Neural progenitor cell (in vitro differentiated cells): Measurements from ENCODE around the gene GRM2. TPM values are rescaled to one million over a fixed set of nuclear protein-coding genes. Genes with fewer than 3 reads are reported as not detected.
"Not testable (repeated sequence)": the region's sequence is repeated elsewhere in the genome, so short reads cannot be mapped to it uniquely, and the experiment has no call there.

Experiments
- DNase-seq: peaks from one replicate; pipeline ENCODE4 v3.0.0-alpha.2; 2016; ENCODE audit warnings: low spot score
- H2AFZ ChIP-seq: fragments of 200-600 bp; sonication (generic); replicated peaks from 2 replicates; pipeline ENCODE4 v1.6.1; 2016; ENCODE audit warnings: antibody characterized with exemption
- H3F3A ChIP-seq: fragments of 200-600 bp; sonication (generic); 2 replicates; pipeline ENCODE4 v1.6.1; 2016; ENCODE audit warnings: antibody characterized with exemption, low read depth
- H3K27ac ChIP-seq: fragments of 200-600 bp; sonication (generic); 2 replicates; pipeline ENCODE4 v1.5.1; 2016; ENCODE audit warnings: mild to moderate bottlenecking
- H3K27me3 ChIP-seq: fragments of 200-600 bp; sonication (generic); 2 replicates; pipeline ENCODE4 v1.6.1; 2016; ENCODE audit warnings: mild to moderate bottlenecking, moderate library complexity
- H3K36me3 ChIP-seq: fragments of 200-600 bp; sonication (generic); 2 replicates; pipeline ENCODE4 v1.5.1; 2016
- H3K4me1 ChIP-seq: fragments of 200-600 bp; sonication (generic); 2 replicates; pipeline ENCODE4 v1.6.1; 2016; ENCODE audit warnings: mixed run types
- H3K4me2 ChIP-seq: fragments of 200-600 bp; sonication (generic); 2 replicates; pipeline ENCODE4 v1.6.1; 2016
- H3K4me3 ChIP-seq: fragments of 200-600 bp; sonication (generic); 2 replicates; pipeline ENCODE4 v1.5.1; 2016
- H3K79me2 ChIP-seq: fragments of 200-600 bp; sonication (generic); 2 replicates; pipeline ENCODE4 v1.6.1; 2016; ENCODE audit warnings: low read depth
- H3K9ac ChIP-seq: fragments of 200-600 bp; sonication (generic); 2 replicates; pipeline ENCODE4 v1.6.1; 2016
- H3K9me3 ChIP-seq: fragments of 200-600 bp; sonication (generic); 2 replicates; pipeline ENCODE4 v1.5.1; 2016; ENCODE audit warnings: low read depth
- H4K20me1 ChIP-seq: fragments of 200-600 bp; sonication (generic); 2 replicates; pipeline ENCODE4 v1.6.1; 2016; ENCODE audit warnings: low read depth
- H3K27ac Mint-ChIP-seq: 3 replicates; pipeline ENCODE4 v1.8.0; 2021; ENCODE audit warnings: mixed read lengths
- H3K27me3 Mint-ChIP-seq: 2 replicates; pipeline ENCODE4 v1.8.0; 2022; ENCODE audit warnings: low read depth, mild to moderate bottlenecking, inconsistent platforms, moderate library complexity, mixed read lengths; ENCODE audit not compliant: insufficient read depth
- H3K36me3 Mint-ChIP-seq: 3 replicates; pipeline ENCODE4 v1.8.0; 2021; ENCODE audit warnings: mixed read lengths
- H3K4me1 Mint-ChIP-seq: 3 replicates; pipeline ENCODE4 v1.8.0; 2021; ENCODE audit warnings: mixed read lengths
- H3K4me3 Mint-ChIP-seq: 3 replicates; pipeline ENCODE4 v1.8.0; 2021; ENCODE audit warnings: mild to moderate bottlenecking, moderate library complexity, mixed read lengths
- H3K9me3 Mint-ChIP-seq: 3 replicates; pipeline ENCODE4 v1.8.0; 2020; ENCODE audit warnings: mixed read lengths
- EZH2 ChIP-seq: fragments of 200-600 bp; sonication (generic); IDR thresholded peaks from 2 replicates; pipeline ENCODE4 v1.6.1; 2017; ENCODE audit warnings: antibody characterized with exemption, mild to moderate bottlenecking, moderate library complexity
- EZH2phosphoT487 ChIP-seq: fragments of 200-600 bp; sonication (generic); IDR thresholded peaks from 2 replicates; pipeline ENCODE4 v1.6.1; 2017; ENCODE audit warnings: antibody characterized with exemption
- small RNA-seq: library from RNA; depleted of rRNA; stranded (forward); fragments of <200 nt; gene quantifications from one replicate; pipeline ENCODE3, GENCODE V24; 2015
- total RNA-seq: library from RNA; depleted of rRNA; stranded (reverse); fragments of >200 nt; gene quantifications from 2 replicates; pipeline ENCODE4 v1.2.3, GENCODE V29; 2015; ENCODE audit warnings: low replicate concordance
- TF ChIP-seq, protein P1 (sequence below): fragments of 200-600 bp; sonication (generic); IDR thresholded peaks from 2 replicates; pipeline ENCODE4 v1.5.1; 2017; ENCODE audit warnings: antibody characterized with exemption, mild to moderate bottlenecking

Gene GRM2
- total RNA-seq, 1 donor from 2014 or later: 1.9 TPM

DNA sequence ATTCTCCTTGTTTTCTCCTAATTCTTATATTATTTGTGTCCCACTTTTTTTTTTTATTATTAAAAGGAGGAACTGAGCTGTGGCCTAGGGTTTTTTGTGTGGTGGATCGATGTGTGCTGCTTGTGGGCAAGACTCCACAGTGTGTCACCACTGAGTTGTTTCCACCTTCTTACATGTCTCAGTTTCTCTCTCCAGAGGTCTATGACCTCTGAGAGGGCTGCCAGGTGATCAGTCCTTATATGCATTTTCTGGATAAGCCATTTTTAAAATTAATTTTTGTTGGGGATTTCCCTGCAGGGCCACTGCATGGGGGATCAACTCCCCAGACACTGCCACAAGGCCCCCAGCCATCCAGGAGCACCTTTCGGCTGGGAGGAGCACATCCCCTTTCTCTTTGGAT lies 44.4 kb downstream of the GRM2 start:
- Histone ChIP-seq H3K27ac (no peak overlapping the region), H3F3A (no peaks in the 10 kb centered on the region), H3K4me2 (no peak overlapping the region), H3K4me3 (no peak overlapping the region), H3K4me1 (no peaks in the 10 kb centered on the region), H2AFZ (no peak overlapping the region), H4K20me1 (no peaks in the 10 kb centered on the region), H3K79me2 (no peaks in the 10 kb centered on the region), H3K27me3 (no peaks in the 10 kb centered on the region), H3K9ac (no peak overlapping the region), H3K36me3 (no peaks in the 10 kb centered on the region), H3K9me3 (peaks cover 8% of the 10 kb centered on the region)
- TF ChIP-seq EZH2phosphoT487 (no peak), EZH2 (no peak)
- TF ChIP-seq, protein P1, sequence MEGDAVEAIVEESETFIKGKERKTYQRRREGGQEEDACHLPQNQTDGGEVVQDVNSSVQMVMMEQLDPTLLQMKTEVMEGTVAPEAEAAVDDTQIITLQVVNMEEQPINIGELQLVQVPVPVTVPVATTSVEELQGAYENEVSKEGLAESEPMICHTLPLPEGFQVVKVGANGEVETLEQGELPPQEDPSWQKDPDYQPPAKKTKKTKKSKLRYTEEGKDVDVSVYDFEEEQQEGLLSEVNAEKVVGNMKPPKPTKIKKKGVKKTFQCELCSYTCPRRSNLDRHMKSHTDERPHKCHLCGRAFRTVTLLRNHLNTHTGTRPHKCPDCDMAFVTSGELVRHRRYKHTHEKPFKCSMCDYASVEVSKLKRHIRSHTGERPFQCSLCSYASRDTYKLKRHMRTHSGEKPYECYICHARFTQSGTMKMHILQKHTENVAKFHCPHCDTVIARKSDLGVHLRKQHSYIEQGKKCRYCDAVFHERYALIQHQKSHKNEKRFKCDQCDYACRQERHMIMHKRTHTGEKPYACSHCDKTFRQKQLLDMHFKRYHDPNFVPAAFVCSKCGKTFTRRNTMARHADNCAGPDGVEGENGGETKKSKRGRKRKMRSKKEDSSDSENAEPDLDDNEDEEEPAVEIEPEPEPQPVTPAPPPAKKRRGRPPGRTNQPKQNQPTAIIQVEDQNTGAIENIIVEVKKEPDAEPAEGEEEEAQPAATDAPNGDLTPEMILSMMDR: no peak
- H3K4me3 Mint-ChIP-seq: no peak overlapping the region
- peaks cover 14% of the 10 kb centered on the region for H3K9me3 Mint-ChIP-seq
- H3K27me3 Mint-ChIP-seq: peaks cover 5% of the 10 kb centered on the region
- no peak for DNase-seq
- no peak overlapping the region for H3K27ac Mint-ChIP-seq
- H3K4me1 Mint-ChIP-seq: no peaks in the 10 kb centered on the region
- H3K36me3 Mint-ChIP-seq: no peaks in the 10 kb centered on the region

DNA sequence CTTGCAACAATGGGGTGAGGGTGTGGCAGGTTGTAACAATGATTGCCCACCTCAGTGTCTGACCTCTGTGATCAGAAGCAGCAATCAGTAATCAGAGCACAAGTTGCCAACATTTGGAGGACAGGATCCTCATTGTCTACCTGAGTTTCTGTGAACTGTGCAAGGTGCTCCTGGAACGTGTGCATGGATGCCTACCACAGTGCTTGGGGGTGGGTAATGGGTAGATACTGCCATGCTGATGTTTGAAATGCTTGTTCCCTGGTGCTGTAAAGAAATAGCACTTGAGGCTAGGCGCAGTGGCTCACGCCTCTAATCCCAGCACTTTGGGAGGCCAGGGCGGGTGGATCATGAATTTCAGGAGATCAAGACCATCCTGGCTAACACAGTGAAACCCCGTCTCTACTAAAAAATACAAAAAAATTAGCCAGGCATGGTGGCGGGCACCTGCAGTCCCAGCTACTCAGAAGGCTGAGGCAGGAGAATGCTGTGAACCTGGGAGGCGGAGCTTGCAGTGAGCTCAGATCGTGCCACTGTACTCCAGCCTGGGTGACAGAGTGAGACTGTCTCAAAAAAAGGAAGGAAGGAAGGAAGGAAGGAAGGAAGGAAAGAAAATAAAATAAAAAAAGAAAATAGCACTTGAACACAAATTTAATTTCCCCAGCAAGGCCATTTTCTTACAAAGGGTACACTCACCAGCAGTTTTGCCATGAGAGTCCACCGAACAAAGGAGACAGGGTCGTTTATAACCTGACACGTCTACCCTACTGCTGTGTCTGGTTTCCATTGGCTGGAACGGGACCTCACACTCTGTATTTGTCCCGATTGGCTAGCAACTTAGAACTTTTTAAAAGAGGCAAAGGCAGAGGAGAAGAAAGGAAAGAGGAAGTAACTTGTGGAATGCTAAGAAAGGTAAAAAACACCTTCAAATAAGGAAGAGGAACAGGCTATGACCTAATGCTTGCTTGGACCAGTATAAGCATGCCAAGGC lies 47.2 kb downstream of the GRM2 start:
- not testable (repeated sequence) for H3K27ac Mint-ChIP-seq, H3K4me1 ChIP-seq, H3K27me3 Mint-ChIP-seq, DNase-seq, H4K20me1 ChIP-seq, H3K27ac ChIP-seq, H3F3A ChIP-seq, H3K4me3 ChIP-seq, H3K36me3 Mint-ChIP-seq, H3K4me3 Mint-ChIP-seq, H3K9me3 ChIP-seq, H3K9ac ChIP-seq, H3K36me3 ChIP-seq, H3K27me3 ChIP-seq, H3K79me2 ChIP-seq, H3K4me2 ChIP-seq, H3K4me1 Mint-ChIP-seq
- peak overlapping the region; percentile 63 for H2AFZ ChIP-seq
- peaks cover 15% of the 10 kb centered on the region for H3K9me3 Mint-ChIP-seq

DNA sequence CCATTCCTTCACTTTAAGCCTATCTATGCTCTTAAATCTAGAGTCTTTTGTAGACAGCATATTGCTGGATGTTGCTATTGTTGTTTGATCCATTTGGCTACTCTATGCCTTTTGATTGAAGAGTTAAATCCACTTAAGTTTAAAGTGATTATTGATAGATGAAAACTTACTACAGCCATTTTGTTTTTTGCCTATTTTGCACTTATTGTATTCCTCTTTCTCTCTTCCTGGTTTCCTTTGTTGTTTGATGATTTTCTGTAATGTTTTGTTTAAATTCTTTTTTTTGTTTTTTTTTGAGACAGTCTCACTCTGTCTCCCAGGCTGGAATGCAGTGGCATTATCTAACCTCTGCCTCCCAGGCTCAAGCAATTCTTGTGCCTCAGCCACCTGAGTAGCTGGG lies 52.3 kb downstream of the GRM2 start:
- Mint-ChIP-seq H3K27ac (no peak overlapping the region), H3K4me3 (no peak overlapping the region), H3K36me3 (no peaks in the 10 kb centered on the region), H3K27me3 (peaks cover 9% of the 10 kb centered on the region), H3K4me1 (no peaks in the 10 kb centered on the region), H3K9me3 (peaks cover 21% of the 10 kb centered on the region)
- no peak overlapping the region for H3K27ac ChIP-seq
- H4K20me1 ChIP-seq: no peaks in the 10 kb centered on the region
- H3K4me3 ChIP-seq: no peak overlapping the region
- TF ChIP-seq, protein P1: no peak
- TF ChIP-seq EZH2phosphoT487: no peak
- TF ChIP-seq EZH2: no peak
- no peak overlapping the region for H3K9ac ChIP-seq
- no peaks in the 10 kb centered on the region for H3K79me2 ChIP-seq
- peaks cover 17% of the 10 kb centered on the region for H3K9me3 ChIP-seq
- H3K4me1 ChIP-seq: no peaks in the 10 kb centered on the region
- no peak overlapping the region for H2AFZ ChIP-seq
- H3K27me3 ChIP-seq: no peaks in the 10 kb centered on the region
- no peak overlapping the region for H3K4me2 ChIP-seq
- no peak for DNase-seq
- H3K36me3 ChIP-seq: no peaks in the 10 kb centered on the region
- no peaks in the 10 kb centered on the region for H3F3A ChIP-seq

Small RNA genes within 50 kb of the gene (small RNA-seq; reads per million reads assigned to genes)
- gene RNA5SP132: 140 reads per million, percentile 98 among the genes with 10 or more reads in this experiment

Other genes starting within 250 kb of the GRM2 start
- 20.2 and 22.0 TPM in 2 replicates for gene DCAF1, start 207.1 kb upstream of the GRM2 start, total RNA-seq
- gene RAD54L2, start 168.3 kb upstream of the GRM2 start, total RNA-seq: 30.5 and 31.7 TPM in 2 replicates
- gene TEX264, start 35.8 kb upstream of the GRM2 start, total RNA-seq: 0.54 and 2.8 TPM in 2 replicates
- gene IQCF6, start 72.2 kb downstream of the GRM2 start, total RNA-seq: not detected in 2 replicates
- not detected in 2 replicates for gene IQCF2, start 154.5 kb downstream of the GRM2 start, total RNA-seq
- gene IQCF5, start 168.5 kb downstream of the GRM2 start, total RNA-seq: not detected in 2 replicates
- gene IQCF1, start 196.3 kb downstream of the GRM2 start, total RNA-seq: not detected in 2 replicates
- 10.5 and 20.1 TPM in 2 replicates for gene RRP9, start 234.8 kb downstream of the GRM2 start, total RNA-seq
- gene PARP3, start 235.3 kb downstream of the GRM2 start, total RNA-seq: 2.0 and 3.9 TPM in 2 replicates
- 0.21 TPM in 1 of 2 replicates, not detected in the other for gene GPR62, start 248.3 kb downstream of the GRM2 start, total RNA-seq